ENCODE measurements around the gene PLOD3.
A peak's percentile ranks its signal among the peaks of the same experiment; 100 is the strongest.
"Not testable (repeated sequence)": the region's sequence is repeated elsewhere in the genome, so short reads cannot be mapped to it uniquely, and the experiment has no call there.

Gene PLOD3

GRCh38 chr7:101210143-101210542, 7.2 kb downstream of the PLOD3 start:
- no peak for DNase-seq (ENCODE audit: low spot score)

- DNase-seq (ENCODE audit: low spot score): no peak
Observed at GRCh38 chr7:101208794-101209193, 8.6 kb downstream of the PLOD3 start.

- DNase-seq (ENCODE audit: low spot score): no peak
Observed at GRCh38 chr7:101207459-101207858, 9.9 kb downstream of the PLOD3 start.

- DNase-seq (ENCODE audit: low spot score): no peak
Observed at GRCh38 chr7:101206665-101207042, 10.7 kb downstream of the PLOD3 start.

GRCh38 chr7:101205901-101206664, 11.3 kb downstream of the PLOD3 start:
- no peak for DNase-seq (ENCODE audit: low spot score)

- DNase-seq (ENCODE audit: low spot score): not testable (repeated sequence)
Observed at GRCh38 chr7:101203740-101204738, 13.3 kb downstream of the PLOD3 start.

- no peak for DNase-seq (ENCODE audit: low spot score)
Observed at GRCh38 chr7:101202603-101202918, 14.8 kb downstream of the PLOD3 start.

- no peak for DNase-seq (ENCODE audit: low spot score)
Observed at GRCh38 chr7:101201695-101202602, 15.4 kb downstream of the PLOD3 start.

- DNase-seq (ENCODE audit: low spot score): peak; percentile 87
Observed at GRCh38 chr7:101200862-101201599, 16.4 kb downstream of the PLOD3 start, which contains the start of gene MOGAT3. MOGAT3 (minus strand) TSS chr7:101201036; CDS start chr7:101200854, 182 bp downstream.

- no peak for DNase-seq (ENCODE audit: low spot score)
Observed at GRCh38 chr7:101200504-101200861, 16.9 kb downstream of the PLOD3 start.

GRCh38 chr7:101199522-101199921, 17.9 kb downstream of the PLOD3 start:
- not testable (repeated sequence) for DNase-seq (ENCODE audit: low spot score)

GRCh38 chr7:101198476-101198875, 18.9 kb downstream of the PLOD3 start:
- no peak for DNase-seq (ENCODE audit: low spot score)

GRCh38 chr7:101197991-101198390, 19.4 kb downstream of the PLOD3 start:
- no peak for DNase-seq (ENCODE audit: low spot score)

- no peak for DNase-seq (ENCODE audit: low spot score)
Observed at GRCh38 chr7:101195884-101196283, 21.5 kb downstream of the PLOD3 start.

- DNase-seq (ENCODE audit: low spot score): no peak
Observed at GRCh38 chr7:101189109-101189508, 28.3 kb downstream of the PLOD3 start.

- no peak for DNase-seq (ENCODE audit: low spot score)
Observed at GRCh38 chr7:101186844-101187428, 30.4 kb downstream of the PLOD3 start.

GRCh38 chr7:101186194-101186593, 31.2 kb downstream of the PLOD3 start:
- DNase-seq (ENCODE audit: low spot score): no peak

GRCh38 chr7:101185258-101185839, 32.0 kb downstream of the PLOD3 start:
- DNase-seq (ENCODE audit: low spot score): peak; percentile 85

GRCh38 chr7:101180130-101180755, 37.1 kb downstream of the PLOD3 start, which contains the start of gene NAT16:
NAT16 (minus strand) TSS chr7:101180293; CDS start chr7:101174807, 5,486 bp downstream.
- DNase-seq (ENCODE audit: low spot score): no peak

- no peak for DNase-seq (ENCODE audit: low spot score)
Observed at GRCh38 chr7:101179713-101180112, 37.7 kb downstream of the PLOD3 start.

Measured in SW480 (cell line).